Stimulated activated CD4-positive, alpha-beta T cell treated with anti-CD3 and anti-CD28 coated beads, TNF-alpha, amount 100 ng/mL, for 4 hours (primary cell): ENCODE data around the gene SLC2A6.

Experiments used
- DNase-seq, 3 experiments: peaks; one replicate each; pipeline ENCODE4 v3.0.0-alpha.2; 2020; ENCODE audit warnings: low read depth in 3 of 3

Gene SLC2A6

DNA sequence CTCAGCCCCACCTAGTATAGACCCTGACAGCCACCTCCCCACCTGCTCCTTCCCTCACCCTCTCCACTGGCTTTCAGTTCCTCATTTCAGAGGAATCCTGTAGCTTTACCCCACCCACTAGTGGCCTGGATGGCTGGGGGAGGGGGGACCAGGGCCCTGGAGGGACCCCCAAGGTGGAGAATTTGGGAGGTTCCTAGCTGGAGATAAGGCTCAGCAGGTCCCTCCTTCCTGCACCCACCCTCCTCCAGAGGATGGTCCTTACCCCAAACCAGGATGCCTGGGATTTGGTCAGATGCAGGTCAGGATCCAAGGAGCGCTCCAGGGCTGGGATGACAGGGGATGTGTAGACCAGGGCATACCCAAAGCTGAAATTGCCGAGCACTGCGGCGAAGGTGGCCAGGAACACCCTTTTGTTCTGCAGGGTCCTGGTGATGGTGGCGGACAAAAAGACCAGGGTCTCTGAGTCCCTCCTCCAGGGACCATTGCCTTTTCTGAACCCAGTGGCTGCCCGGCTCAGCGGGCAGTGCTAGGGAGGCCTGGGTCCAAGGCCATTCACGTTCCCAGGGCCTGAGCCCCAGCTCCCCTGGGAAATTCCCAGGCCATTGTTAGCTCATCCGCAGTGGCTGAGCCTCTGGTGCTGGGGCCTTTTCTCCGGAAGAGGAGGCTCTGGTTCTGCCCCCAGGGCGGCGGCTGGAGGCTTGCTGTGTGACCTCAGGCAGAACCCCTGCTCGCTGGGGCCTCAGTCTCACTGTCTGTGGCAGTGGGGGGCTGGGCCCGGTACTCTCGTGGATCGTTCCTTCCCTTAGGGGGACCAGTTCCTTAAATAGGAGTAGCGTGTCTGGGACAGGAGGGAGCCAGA is 678 bp downstream of the SLC2A6 start:
- DNase-seq = no peak

- DNase-seq = no peak
Observed at GRCh38 chr9:133477461-133477860, 1.4 kb downstream of the SLC2A6 start.

- no peak for DNase-seq
Observed at GRCh38 chr9:133476941-133477340, 2.0 kb downstream of the SLC2A6 start.

GRCh38 chr9:133476036-133476931 is 2.6 kb downstream of the SLC2A6 start:
- no peak for DNase-seq

DNA sequence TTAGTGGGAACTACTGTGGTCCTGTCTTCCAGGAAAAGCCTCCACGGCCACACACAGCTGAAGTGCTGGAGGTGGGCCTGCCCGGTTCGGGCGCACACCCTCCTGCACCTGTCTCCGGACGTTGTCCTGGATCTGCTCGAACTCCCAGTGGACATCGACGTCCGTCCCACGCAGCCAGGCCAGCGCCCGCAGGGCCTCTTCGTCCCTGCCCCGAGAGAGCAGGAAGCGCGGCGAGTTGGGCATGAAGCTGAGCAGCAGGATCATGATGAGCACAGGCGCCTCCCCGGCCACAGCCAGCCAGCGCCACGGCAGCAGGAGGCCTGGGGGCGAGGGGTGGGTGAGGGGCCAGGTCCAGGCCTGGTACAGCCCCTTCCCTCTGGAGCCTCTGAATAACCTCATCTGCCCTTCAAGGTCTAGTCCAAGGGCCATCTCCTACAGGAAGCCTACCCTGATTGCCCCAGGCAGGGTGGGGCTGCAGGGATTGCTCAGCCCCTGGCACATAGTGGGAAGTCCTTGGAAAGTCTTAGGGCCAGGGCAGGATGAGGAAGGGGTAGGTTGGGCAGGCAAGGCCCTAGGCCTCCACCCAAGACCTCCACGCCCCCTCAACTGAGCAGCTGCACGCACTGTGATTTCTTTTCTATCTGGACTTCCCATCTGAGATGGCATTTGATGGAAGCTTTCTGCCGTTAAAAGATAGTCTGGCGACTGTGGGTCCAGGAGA is 3.4 kb downstream of the SLC2A6 start:
- no peak for DNase-seq

- DNase-seq = no peak
Observed at GRCh38 chr9:133474853-133475252, 4.0 kb downstream of the SLC2A6 start.

DNA sequence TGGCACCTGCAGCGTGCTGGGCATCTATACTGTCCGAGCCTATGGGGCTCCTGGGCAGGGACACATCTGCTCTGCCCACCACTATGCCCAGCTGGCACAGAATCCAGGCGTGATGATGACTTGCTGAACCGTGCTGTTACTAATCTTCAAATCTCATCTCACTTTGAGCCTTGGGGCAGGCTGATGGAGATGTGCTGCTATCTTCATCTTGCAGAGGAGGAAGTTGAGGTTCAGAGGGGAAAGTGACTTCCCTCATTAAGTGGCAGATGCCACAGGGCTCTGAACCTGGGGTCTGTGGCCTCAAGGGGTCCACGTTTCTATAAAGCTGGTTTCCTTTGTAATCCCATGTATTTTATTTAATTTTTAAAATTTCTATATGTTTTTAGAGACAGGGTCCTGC is 4.7 kb downstream of the SLC2A6 start:
- no peak for DNase-seq

- DNase-seq = no peak
Observed at GRCh38 chr9:133473743-133474142, 5.2 kb downstream of the SLC2A6 start.

GRCh38 chr9:133472753-133473378 is 6.0 kb downstream of the SLC2A6 start:
- DNase-seq = no peak

GRCh38 chr9:133472277-133472645 is 6.6 kb downstream of the SLC2A6 start:
- DNase-seq = no peak

GRCh38 chr9:133471551-133472276 is 7.2 kb downstream of the SLC2A6 start:
- DNase-seq = no peak

- no peak for DNase-seq
Observed at GRCh38 chr9:133470988-133471387, 7.9 kb downstream of the SLC2A6 start.

- DNase-seq = no peak
Observed at GRCh38 chr9:133470427-133470924, 8.4 kb downstream of the SLC2A6 start.

DNA sequence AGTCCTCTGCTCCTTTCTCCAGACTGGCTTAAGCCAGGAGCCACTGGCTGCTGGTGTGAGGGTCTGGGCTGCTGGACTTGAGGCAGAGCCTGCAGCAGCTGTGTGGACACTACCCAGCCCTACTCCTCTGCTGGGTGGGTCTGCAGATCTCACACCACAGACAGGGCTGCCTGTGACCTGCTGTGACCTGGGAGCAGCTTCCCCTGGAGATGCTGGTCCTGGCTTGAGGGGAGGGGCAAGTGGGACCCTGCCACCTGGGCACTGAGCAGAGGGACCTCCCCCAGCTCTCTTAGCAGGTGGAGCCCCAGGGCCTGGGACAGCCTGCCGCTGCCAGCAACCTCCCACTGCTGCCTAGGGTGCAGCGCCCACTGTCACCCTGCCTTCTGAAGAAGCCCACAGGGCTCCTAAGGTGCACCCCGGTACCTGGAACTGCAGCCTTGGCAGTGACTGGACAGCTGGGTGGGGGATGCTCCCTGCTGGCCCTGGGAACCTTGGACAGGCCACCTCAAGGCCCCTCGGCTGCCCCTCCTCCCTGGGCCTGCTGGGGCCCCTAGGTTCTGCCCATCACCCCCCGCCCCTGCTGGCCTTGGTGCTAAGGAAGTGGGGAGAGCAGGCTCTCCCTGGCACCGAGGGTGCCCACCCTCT is 10.0 kb downstream of the SLC2A6 start:
- no peak for DNase-seq

DNA sequence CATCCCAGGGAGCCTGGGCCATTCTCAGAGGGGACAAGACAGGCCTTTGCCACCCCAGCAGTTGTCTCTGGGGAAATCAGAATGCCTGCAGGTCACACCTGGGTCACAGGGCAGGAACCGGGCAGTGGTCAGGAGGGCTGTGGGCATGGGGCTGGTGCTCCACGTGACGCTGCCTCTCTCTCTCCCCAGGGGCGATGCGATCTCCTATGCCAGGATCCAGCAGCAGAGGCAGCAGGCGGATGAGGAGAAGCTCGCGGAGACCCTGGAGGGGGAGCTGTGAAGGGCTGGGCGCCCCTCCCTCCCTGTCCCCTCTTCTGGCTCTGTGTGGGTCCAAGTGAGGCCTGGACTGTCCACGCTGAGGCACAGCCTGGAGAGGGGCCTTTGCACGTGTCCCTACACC is 10.5 kb downstream of the SLC2A6 start:
- DNase-seq = no peak

GRCh38 chr9:133467101-133467500 is 11.8 kb downstream of the SLC2A6 start:
- DNase-seq = no peak

DNA sequence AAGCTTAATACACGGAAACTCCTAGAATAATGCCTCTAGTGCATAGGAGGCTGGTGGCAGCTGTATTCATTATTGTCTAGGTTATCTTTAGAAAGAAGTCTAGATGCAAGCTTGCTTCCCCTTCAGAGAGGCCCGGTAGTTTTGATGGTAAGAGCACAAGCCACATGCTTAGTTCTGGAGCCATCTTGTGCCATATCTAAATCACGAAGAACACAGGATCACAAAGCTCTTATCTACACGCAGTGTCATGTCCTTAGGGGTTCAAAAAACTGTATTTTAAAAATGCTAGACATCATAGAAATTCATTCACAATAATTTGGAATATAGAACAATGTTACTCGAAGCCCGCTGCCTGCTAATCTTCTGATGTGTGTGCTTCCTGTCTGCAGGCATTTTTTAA is 12.9 kb downstream of the SLC2A6 start:
- DNase-seq = no peak

GRCh38 chr9:133464638-133465037 is 14.3 kb downstream of the SLC2A6 start:
- no peak for DNase-seq

DNA sequence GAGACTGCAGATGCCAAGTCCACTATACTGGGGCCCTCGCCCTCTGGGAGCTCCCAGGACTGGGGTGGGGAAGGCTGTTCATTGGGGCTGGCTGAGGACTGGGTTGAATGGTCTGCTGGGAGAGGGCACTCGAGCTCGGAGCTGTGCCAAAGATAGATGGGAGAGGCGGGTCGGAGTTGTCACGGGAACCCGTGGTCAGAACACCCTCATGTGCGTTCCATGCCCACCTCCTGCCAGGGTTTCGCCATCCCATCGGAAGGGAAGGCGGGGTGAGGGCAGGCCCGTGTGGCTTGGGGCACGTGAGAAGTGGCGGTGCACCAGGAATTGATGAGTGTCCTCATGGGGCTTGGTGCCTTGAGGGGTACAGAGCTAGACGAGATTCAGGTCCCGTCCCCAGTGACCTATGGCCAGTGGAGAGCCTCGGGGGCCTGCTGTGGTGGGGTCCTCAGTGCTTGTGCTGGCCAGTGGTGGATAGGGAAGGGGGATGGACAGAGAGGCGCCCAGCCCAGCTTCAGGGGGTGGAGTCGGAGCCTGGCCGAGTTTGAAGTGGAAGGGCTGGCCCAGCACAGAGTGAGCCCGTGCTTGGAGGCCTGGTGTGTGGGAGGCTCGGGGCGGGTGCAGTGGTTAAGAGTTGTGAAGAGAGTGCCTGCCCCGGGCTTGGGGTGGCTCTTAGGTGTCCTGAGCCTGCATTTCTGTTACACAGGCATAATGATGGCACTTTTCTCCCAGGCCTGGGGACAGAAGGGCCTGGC is 14.9 kb downstream of the SLC2A6 start:
- DNase-seq = no peak
